ENCODE measurements around the gene LOXHD1.

Gene LOXHD1

GRCh38 chr18:46676182-46676835 lies 19.3 kb upstream of the LOXHD1 start:
- in situ Hi-C loops (cut with MboI; ENCODE audit: low sequenced_read_pairs): no loop called here

GRCh38 chr18:46675112-46675511 lies 18.1 kb upstream of the LOXHD1 start:
- in situ Hi-C loops (cut with MboI; ENCODE audit: low sequenced_read_pairs): no loop called here

- in situ Hi-C loops (cut with MboI; ENCODE audit: low sequenced_read_pairs): no loop called here
Observed at GRCh38 chr18:46672062-46672970, 15.3 kb upstream of the LOXHD1 start.

GRCh38 chr18:46668694-46669093 lies 11.7 kb upstream of the LOXHD1 start:
- in situ Hi-C loops (cut with MboI; ENCODE audit: low sequenced_read_pairs): no loop called here

- in situ Hi-C loops (cut with MboI; ENCODE audit: low sequenced_read_pairs): no loop called here
Observed at GRCh38 chr18:46668135-46668534, 11.1 kb upstream of the LOXHD1 start.

GRCh38 chr18:46663539-46663938 lies 6.5 kb upstream of the LOXHD1 start:
- in situ Hi-C loops (cut with MboI; ENCODE audit: low sequenced_read_pairs): no loop called here

- in situ Hi-C loops (cut with MboI; ENCODE audit: low sequenced_read_pairs): no loop called here
Observed at GRCh38 chr18:46660957-46661749, 4.1 kb upstream of the LOXHD1 start.

GRCh38 chr18:46659484-46659883 lies 2.5 kb upstream of the LOXHD1 start:
- in situ Hi-C loops (cut with MboI; ENCODE audit: low sequenced_read_pairs): loop anchor here (10.0 kb wide), 2 partner anchors 385 to 515 kb away; no protein-coding TSS in a partner anchor

- in situ Hi-C loops (cut with MboI; ENCODE audit: low sequenced_read_pairs): loop anchor here (10.0 kb wide), 2 partner anchors 382 to 512 kb away; no protein-coding TSS in a partner anchor
Observed at GRCh38 chr18:46656326-46657114, 500 bp downstream of the LOXHD1 start.

GRCh38 chr18:46652372-46652771 lies 4.6 kb downstream of the LOXHD1 start:
- in situ Hi-C loops (cut with MboI; ENCODE audit: low sequenced_read_pairs): loop anchor here (10.0 kb wide), 2 partner anchors 378 to 508 kb away; no protein-coding TSS in a partner anchor

GRCh38 chr18:46650681-46651080 lies 6.3 kb downstream of the LOXHD1 start:
- in situ Hi-C loops (cut with MboI; ENCODE audit: low sequenced_read_pairs): loop anchor here (10.0 kb wide), 2 partner anchors 376 to 506 kb away; no protein-coding TSS in a partner anchor

- in situ Hi-C loops (cut with MboI; ENCODE audit: low sequenced_read_pairs): no loop called here
Observed at GRCh38 chr18:46649071-46649862, 7.8 kb downstream of the LOXHD1 start.

GRCh38 chr18:46646468-46646867 lies 10.6 kb downstream of the LOXHD1 start:
- in situ Hi-C loops (cut with MboI; ENCODE audit: low sequenced_read_pairs): no loop called here

- in situ Hi-C loops (cut with MboI; ENCODE audit: low sequenced_read_pairs): no loop called here
Observed at GRCh38 chr18:46642561-46642960, 14.5 kb downstream of the LOXHD1 start.

GRCh38 chr18:46641917-46642316 lies 15.1 kb downstream of the LOXHD1 start:
- in situ Hi-C loops (cut with MboI; ENCODE audit: low sequenced_read_pairs): no loop called here

- in situ Hi-C loops (cut with MboI; ENCODE audit: low sequenced_read_pairs): no loop called here
Observed at GRCh38 chr18:46639386-46639785, 17.6 kb downstream of the LOXHD1 start.

GRCh38 chr18:46636040-46636630 lies 20.9 kb downstream of the LOXHD1 start:
- in situ Hi-C loops (cut with MboI; ENCODE audit: low sequenced_read_pairs): no loop called here

GRCh38 chr18:46632401-46633071 lies 24.5 kb downstream of the LOXHD1 start:
- in situ Hi-C loops (cut with MboI; ENCODE audit: low sequenced_read_pairs): no loop called here

- in situ Hi-C loops (cut with MboI; ENCODE audit: low sequenced_read_pairs): no loop called here
Observed at GRCh38 chr18:46630991-46631390, 26.0 kb downstream of the LOXHD1 start.

All from HL-60/S4 (cell line).